Endothelial cell of hepatic sinusoid (primary cell): Measurements from ENCODE around the gene PHF12.
"Not testable (repeated sequence)": the region's sequence is repeated elsewhere in the genome, so short reads cannot be mapped to it uniquely, and the experiment has no call there.

Experiments used
- in situ Hi-C: cut with HindIII; loops from 2 replicates; pipeline ENCODE4 v1.10.0; 2017; ENCODE audit warnings: low sequenced_read_pairs

Gene PHF12

DNA sequence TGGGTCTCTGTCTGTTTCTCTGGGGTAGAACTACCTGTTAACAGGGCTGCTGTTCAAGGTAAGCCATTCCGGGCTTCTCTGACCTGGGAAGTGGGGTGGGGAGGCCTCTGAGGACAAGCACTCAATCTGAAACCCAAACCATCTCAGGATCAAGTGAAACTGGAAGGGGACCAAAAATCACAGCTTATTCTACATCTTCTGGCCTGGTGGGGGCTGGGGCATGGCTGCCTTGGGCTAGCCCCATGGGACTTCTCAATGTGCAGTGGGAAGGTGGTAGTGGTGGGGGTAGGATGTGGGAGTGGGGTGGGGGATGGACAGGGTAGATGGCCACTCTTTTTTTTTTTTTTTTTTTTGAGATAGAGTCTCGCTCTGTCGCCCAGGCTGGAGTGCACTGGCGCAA is 59.3 kb downstream of the PHF12 start:
- in situ Hi-C loops: no loop called here

DNA sequence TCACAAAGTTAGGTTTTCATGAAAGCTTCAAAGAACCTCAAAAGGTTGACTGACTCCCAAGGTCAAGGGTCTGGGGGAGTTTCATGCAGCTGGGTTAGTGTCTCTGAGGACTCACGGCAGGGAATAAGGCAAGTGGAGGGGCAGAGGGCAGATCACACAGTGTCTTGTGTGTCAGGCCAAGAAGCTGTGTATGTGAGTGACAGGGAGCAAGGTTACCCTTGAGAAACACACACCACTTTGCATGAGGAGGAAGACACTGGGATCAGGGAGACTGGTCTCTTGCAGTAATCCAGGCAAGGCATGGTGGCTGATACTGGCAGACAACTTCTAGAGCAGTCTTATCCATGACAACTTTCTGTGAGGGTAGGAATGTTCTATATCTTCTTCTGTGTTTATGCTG is 60.1 kb downstream of the PHF12 start:
- in situ Hi-C loops: no loop called here

- in situ Hi-C loops: no loop called here
Observed at GRCh38 chr17:28889996-28890395, 61.3 kb downstream of the PHF12 start.

DNA sequence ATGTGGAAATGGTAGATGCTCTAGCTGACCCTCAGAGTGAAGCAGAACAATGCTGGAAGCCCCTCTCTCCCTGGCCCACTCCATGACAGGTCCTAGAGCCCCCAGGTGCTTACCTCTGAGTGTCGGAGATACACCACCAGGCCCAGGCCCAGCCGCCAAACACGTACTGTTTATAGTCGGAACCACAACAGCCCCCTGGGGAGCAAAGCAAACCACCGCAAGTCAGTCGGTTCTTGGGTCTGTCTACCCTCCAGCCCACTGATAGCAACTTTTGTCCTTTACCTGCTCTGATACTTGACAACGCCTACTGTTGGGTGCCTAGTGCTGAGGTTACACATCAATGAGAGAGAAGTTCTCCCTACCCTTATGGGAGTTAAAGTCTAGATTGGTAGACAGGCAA is 62.5 kb downstream of the PHF12 start:
- in situ Hi-C loops: no loop called here

GRCh38 chr17:28887871-28888471 is 63.3 kb downstream of the PHF12 start:
- in situ Hi-C loops: no loop called here

GRCh38 chr17:28885951-28886350 is 65.4 kb downstream of the PHF12 start:
- in situ Hi-C loops: no loop called here

GRCh38 chr17:28885363-28885762 is 66.0 kb downstream of the PHF12 start:
- in situ Hi-C loops: no loop called here

DNA sequence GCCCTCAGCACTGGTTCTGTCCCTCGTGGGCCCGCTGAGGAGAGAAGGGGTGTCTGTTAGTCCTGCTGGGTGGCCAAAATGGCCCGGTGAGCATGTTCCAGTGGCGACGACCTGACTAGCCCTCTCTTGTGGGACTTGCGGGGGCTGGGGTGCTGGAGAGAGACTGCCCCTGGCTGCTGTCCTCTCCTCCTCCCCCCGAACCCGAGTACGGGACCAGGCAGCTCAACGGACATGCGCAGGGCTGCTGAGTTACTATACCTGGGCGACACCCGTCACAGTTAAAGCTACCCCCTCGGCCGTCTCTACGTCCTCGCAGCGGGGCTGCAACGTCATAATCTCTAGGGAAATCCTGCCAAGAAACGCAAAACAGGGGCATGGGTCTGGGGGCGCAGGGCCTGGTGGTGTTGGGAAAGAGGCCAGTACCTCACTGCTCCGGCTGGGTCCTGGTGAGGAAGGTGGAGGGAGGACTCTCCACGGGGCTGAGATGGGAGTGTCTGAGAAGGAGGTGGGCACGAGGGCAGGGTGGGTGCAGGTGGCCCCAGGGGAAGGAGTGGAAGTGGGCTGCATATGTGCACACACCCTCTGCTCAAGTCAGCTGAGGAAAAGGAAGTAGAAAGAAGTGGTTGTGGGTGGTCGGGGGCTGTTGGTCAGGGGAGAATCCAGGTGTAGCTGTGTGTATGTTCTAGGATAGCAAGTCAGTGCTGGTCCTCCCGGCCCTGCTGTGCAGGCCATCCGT is 67.2 kb downstream of the PHF12 start:
- in situ Hi-C loops: no loop called here

GRCh38 chr17:28882154-28882895 is 69.0 kb downstream of the PHF12 start:
- in situ Hi-C loops: no loop called here

- in situ Hi-C loops: no loop called here
Observed at GRCh38 chr17:28881533-28882056, 69.7 kb downstream of the PHF12 start.

GRCh38 chr17:28880572-28880945 is 70.8 kb downstream of the PHF12 start:
- in situ Hi-C loops: no loop called here

DNA sequence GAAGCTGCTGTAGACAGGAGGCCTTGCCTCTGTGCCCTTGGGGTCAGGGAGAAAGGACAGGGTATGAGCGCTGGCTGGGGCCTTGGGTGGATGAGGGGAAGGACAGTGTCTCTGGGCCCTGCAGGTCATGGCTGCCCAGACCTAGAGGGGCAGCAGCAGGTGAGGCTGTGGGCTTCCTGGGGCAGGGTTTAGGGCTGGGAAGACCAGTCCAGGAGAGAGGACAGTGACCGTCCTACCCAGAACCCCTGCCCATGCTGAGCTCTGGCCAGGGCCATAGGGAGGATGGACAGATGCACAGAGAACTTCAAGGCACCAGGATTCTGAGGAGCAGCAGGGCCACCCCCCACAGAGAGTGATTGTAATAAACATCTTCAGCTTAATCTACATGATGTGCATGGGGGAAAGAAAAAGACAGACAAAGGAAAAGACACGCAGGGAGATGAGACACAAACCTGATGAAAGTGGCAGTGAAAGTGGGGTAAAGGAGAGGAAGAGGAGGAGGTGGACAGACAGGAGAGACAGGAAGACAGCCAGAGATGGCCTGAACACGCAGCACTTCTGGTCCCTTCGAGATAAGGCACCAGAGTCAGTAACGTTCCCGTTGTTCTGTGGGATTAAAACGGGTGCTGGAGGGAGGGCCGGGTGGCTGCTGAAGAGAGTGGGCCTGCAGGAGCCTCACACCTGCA is 71.3 kb downstream of the PHF12 start:
- in situ Hi-C loops: no loop called here

GRCh38 chr17:28878981-28879380 is 72.3 kb downstream of the PHF12 start:
- in situ Hi-C loops: no loop called here

- in situ Hi-C loops: no loop called here
Observed at GRCh38 chr17:28878158-28878910, 73.0 kb downstream of the PHF12 start.

DNA sequence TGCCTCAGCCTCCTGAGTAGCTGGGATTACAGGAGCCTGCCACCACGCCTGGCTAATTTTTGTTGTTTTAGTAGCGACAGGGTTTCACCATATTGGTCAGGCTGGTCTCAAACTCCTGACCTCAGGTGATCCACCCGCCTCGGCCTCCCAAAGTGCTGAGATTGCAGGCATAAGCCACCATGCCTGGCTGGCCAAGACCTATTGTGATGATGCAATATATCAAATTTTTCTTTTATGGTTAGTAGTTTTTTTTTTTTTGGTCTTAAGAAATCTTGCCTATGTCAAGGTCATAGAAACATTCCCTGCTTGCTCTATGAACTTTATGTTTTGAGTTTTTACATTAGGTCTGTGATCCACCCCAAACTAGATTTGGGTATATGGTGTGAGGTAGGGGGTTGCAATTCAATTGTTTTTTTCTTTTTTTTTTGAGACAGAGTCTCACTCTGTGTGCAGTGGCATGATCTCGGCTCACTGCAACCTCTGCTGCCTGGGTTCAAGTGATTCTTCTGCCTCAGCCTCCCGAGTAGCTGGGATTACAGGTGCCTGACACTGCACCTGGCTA is 74.1 kb downstream of the PHF12 start:
- in situ Hi-C loops: not testable (repeated sequence)

DNA sequence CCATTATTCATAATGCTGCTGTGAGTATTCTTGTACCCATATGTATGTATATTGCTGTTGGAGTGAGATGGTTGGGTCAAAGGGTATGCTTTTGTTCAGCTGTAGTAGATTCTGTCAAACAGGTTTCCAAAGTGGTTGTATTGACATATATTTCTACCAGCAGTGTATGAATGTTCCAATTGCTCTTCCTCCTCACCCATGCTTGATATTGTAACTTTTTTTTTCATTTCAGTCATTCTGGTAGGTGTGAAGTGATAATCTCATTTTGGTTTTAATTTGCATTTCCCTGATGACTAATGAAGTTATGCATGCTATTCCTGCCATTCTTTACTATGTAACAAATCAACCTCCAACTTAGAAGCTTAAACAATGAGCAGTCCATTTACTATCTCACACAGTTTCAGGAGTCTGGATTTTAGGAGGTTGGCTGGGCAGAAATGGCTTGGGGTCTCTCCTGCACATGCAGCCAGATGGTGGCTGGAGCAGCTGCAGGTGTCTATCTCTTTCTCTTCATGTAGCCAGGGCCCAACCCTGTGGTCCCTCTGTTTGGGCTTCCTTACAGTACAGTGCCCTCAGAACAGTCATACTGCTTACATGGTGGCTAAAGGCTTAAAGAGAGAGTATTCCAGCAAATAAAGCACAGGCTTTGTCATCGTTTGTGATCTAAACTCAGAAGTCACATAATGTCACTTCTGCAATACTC is 75.3 kb downstream of the PHF12 start:
- in situ Hi-C loops: no loop called here

DNA sequence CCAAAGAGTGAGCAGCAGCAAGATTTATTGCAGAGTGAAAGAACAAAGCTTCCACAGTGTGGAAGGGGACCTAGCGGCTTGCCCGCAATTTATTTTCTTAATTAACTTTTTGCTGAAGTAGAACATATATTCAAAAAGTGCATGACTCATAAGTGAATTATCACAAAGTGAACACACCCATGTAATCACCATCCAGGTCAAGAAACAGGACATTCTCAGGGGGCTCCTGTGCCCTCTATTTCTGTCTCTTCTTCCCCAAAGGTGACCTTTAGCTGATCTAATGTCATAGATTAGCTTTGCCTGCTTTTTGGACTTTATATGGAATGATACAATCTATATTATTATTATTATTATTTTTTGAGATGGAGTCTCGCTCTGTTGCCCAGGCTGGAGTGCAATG is 76.6 kb downstream of the PHF12 start:
- in situ Hi-C loops: no loop called here

DNA sequence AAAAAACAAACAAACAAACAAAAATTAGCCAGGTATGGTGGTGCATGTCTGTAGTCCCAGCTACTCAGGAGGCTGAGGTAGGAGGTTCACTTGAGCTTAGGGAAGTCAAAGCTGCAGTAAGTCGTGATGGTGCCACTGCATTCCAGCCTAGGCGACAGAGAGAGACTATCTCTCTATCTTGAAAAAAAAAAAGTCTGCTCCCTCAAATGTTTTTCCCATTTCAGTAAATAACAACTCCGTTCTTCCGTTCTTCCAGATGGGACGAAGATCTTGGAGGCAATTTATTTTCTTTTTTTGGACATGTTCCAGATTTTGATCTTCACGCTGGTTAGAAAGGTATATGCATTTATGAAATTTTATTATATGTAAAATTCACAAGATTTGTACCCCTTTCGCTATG is 77.5 kb downstream of the PHF12 start:
- in situ Hi-C loops: no loop called here

GRCh38 chr17:28871056-28871579 is 80.2 kb downstream of the PHF12 start:
- in situ Hi-C loops: no loop called here
